Stimulated activated naive CD4-positive, alpha-beta T cell treated with Interleukin-2 at 50 U/mL for 16 hours (primary cell): Measurements from ENCODE around the gene LRRC46.
A peak's percentile ranks its signal among the peaks of the same experiment; 100 is the strongest.

ENCODE experiments used
- DNase-seq: peaks from one replicate; lab custom pipeline; 2025; lab: John Stamatoyannopoulos, UW

Gene LRRC46

GRCh38 chr17:47834756-47835155 is 3.3 kb downstream of the LRRC46 start:
- no peak for DNase-seq

- no peak for DNase-seq
Measured at GRCh38 chr17:47836601-47837000, 5.1 kb downstream of the LRRC46 start.

- no peak for DNase-seq
Measured at GRCh38 chr17:47837401-47838039, 6.0 kb downstream of the LRRC46 start.

- DNase-seq, result no peak
Measured at GRCh38 chr17:47838636-47839035, 7.2 kb downstream of the LRRC46 start.

- no peak for DNase-seq
Measured at GRCh38 chr17:47839071-47839470, 7.6 kb downstream of the LRRC46 start.

GRCh38 chr17:47840001-47840741 is 8.7 kb downstream of the LRRC46 start:
- no peak for DNase-seq

- DNase-seq, result peak; percentile 79
Measured at GRCh38 chr17:47840742-47841487, 9.4 kb downstream of the LRRC46 start, which contains the start of gene SCRN2. Gene SCRN2 (minus strand): TSS chr17:47841273. CDS start chr17:47840843, 430 bp downstream.

GRCh38 chr17:47841488-47842291 is 10.2 kb downstream of the LRRC46 start:
- no peak for DNase-seq

- no peak for DNase-seq
Measured at GRCh38 chr17:47843391-47843730, 11.9 kb downstream of the LRRC46 start.

GRCh38 chr17:47844227-47844626 is 12.8 kb downstream of the LRRC46 start:
- DNase-seq, result no peak

GRCh38 chr17:47844814-47845715 is 13.6 kb downstream of the LRRC46 start:
- no peak for DNase-seq

- DNase-seq, result no peak
Measured at GRCh38 chr17:47845716-47846075, 14.2 kb downstream of the LRRC46 start.

GRCh38 chr17:47846716-47847340 is 15.4 kb downstream of the LRRC46 start:
- DNase-seq, result no peak

GRCh38 chr17:47847341-47848197 is 16.1 kb downstream of the LRRC46 start:
- DNase-seq, result peak; percentile 8

GRCh38 chr17:47848198-47848513 is 16.7 kb downstream of the LRRC46 start:
- DNase-seq, result no peak

GRCh38 chr17:47850373-47850691 is 18.9 kb downstream of the LRRC46 start:
- DNase-seq, result no peak

- DNase-seq, result peak; percentile 67
Measured at GRCh38 chr17:47850692-47851573, 19.5 kb downstream of the LRRC46 start, which contains the start of gene SP6. Gene SP6 (minus strand): TSS chr17:47851163. CDS start chr17:47848429, 2,734 bp downstream.

- DNase-seq, result no peak
Measured at GRCh38 chr17:47851764-47852112, 20.3 kb downstream of the LRRC46 start.
